ENCODE data around the gene AUH. TPM values are rescaled to one million over a fixed set of nuclear protein-coding genes. Genes with fewer than 3 reads are reported as not detected.
"Not testable (repeated sequence)": the region's sequence is repeated elsewhere in the genome, so short reads cannot be mapped to it uniquely, and the experiment has no call there.

Gene AUH
- total RNA-seq, 1 donor from 2014 or later: 8.8 TPM

- no peak for TF ChIP-seq CTCF (IDR thresholded peaks at IDR 0.05)
- peaks cover 9% of the 10 kb centered on the region for H3K9me3 Mint-ChIP-seq (ENCODE audit: low read depth)
- no peak for DNase-seq (ENCODE audit: low spot score)
- H3K27me3 Mint-ChIP-seq (ENCODE audit: low read depth): no peaks in the 10 kb centered on the region
- H3K4me1 Mint-ChIP-seq (ENCODE audit: low read depth): peaks cover 14% of the 10 kb centered on the region
- H3K36me3 Mint-ChIP-seq (ENCODE audit: low read depth): no peaks in the 10 kb centered on the region
- H3K27ac Mint-ChIP-seq (ENCODE audit: unreplicated experiment): no peak overlapping the region
- no peak overlapping the region for H3K4me3 Mint-ChIP-seq (ENCODE audit: unreplicated experiment)
Measured at GRCh38 chr9:91207397-91207728, 154.4 kb downstream of the AUH start.

GRCh38 chr9:91206806-91207205, 154.9 kb downstream of the AUH start:
- no peak for DNase-seq (ENCODE audit: low spot score)
- H3K27me3 Mint-ChIP-seq (ENCODE audit: low read depth): no peaks in the 10 kb centered on the region
- H3K27ac Mint-ChIP-seq (ENCODE audit: unreplicated experiment): no peak overlapping the region
- peaks cover 2% of the 10 kb centered on the region for H3K36me3 Mint-ChIP-seq (ENCODE audit: low read depth)
- peaks cover 14% of the 10 kb centered on the region for H3K9me3 Mint-ChIP-seq (ENCODE audit: low read depth)
- H3K4me1 Mint-ChIP-seq (ENCODE audit: low read depth): peaks cover 14% of the 10 kb centered on the region
- H3K4me3 Mint-ChIP-seq (ENCODE audit: unreplicated experiment): no peak overlapping the region
- no peak for TF ChIP-seq CTCF (IDR thresholded peaks at IDR 0.05)

- peaks cover 17% of the 10 kb centered on the region for H3K4me1 Mint-ChIP-seq (ENCODE audit: low read depth)
- H3K36me3 Mint-ChIP-seq (ENCODE audit: low read depth): peaks cover 4% of the 10 kb centered on the region
- H3K27ac Mint-ChIP-seq (ENCODE audit: unreplicated experiment): no peak overlapping the region
- H3K27me3 Mint-ChIP-seq (ENCODE audit: low read depth): no peaks in the 10 kb centered on the region
- DNase-seq (ENCODE audit: low spot score): no peak
- H3K4me3 Mint-ChIP-seq (ENCODE audit: unreplicated experiment): no peak overlapping the region
- TF ChIP-seq CTCF (IDR thresholded peaks at IDR 0.05): no peak
- peaks cover 29% of the 10 kb centered on the region for H3K9me3 Mint-ChIP-seq (ENCODE audit: low read depth)
Measured at GRCh38 chr9:91202736-91203283, 158.9 kb downstream of the AUH start.

GRCh38 chr9:91200692-91201336, 160.9 kb downstream of the AUH start:
- Mint-ChIP-seq H3K4me1 (ENCODE audit: low read depth) (peaks cover 23% of the 10 kb centered on the region), H3K9me3 (ENCODE audit: low read depth) (peaks cover 29% of the 10 kb centered on the region), H3K4me3 (ENCODE audit: unreplicated experiment) (no peak overlapping the region), H3K36me3 (ENCODE audit: low read depth) (peaks cover 4% of the 10 kb centered on the region), H3K27ac (ENCODE audit: unreplicated experiment) (no peak overlapping the region), H3K27me3 (ENCODE audit: low read depth) (no peaks in the 10 kb centered on the region)
- TF ChIP-seq CTCF (IDR thresholded peaks at IDR 0.05): no peak
- DNase-seq (ENCODE audit: low spot score): no peak

- Mint-ChIP-seq H3K9me3 (ENCODE audit: low read depth) (peaks cover 26% of the 10 kb centered on the region), H3K4me3 (ENCODE audit: unreplicated experiment) (no peak overlapping the region), H3K27me3 (ENCODE audit: low read depth) (no peaks in the 10 kb centered on the region), H3K27ac (ENCODE audit: unreplicated experiment) (no peak overlapping the region), H3K36me3 (ENCODE audit: low read depth) (peaks cover 4% of the 10 kb centered on the region), H3K4me1 (ENCODE audit: low read depth) (peaks cover 23% of the 10 kb centered on the region)
- TF ChIP-seq CTCF (IDR thresholded peaks at IDR 0.05): no peak
- DNase-seq (ENCODE audit: low spot score): no peak
Measured at GRCh38 chr9:91199739-91200497, 161.8 kb downstream of the AUH start.

- Mint-ChIP-seq H3K4me1 (ENCODE audit: low read depth) (peaks cover 33% of the 10 kb centered on the region), H3K9me3 (ENCODE audit: low read depth) (peaks cover 26% of the 10 kb centered on the region)
- H3K36me3 Mint-ChIP-seq (ENCODE audit: low read depth); H3K27me3 Mint-ChIP-seq (ENCODE audit: low read depth); H3K4me3 Mint-ChIP-seq (ENCODE audit: unreplicated experiment); DNase-seq (ENCODE audit: low spot score); H3K27ac Mint-ChIP-seq (ENCODE audit: unreplicated experiment): not testable (repeated sequence)
Measured at GRCh38 chr9:91198881-91199280, 162.8 kb downstream of the AUH start.
